IPS-18a (cell line): ENCODE measurements around the gene LRRN4.

Experiments
- H3K27ac ChIP-seq: one replicate; pipeline ENCODE4 v1.5.1; 2013; ENCODE audit warnings: low read length
- H3K27me3 ChIP-seq: one replicate; pipeline ENCODE4 v1.6.1; 2013; ENCODE audit warnings: mild to moderate bottlenecking, low read length; ENCODE audit not compliant: control insufficient read depth, insufficient read depth
- H3K36me3 ChIP-seq: one replicate; pipeline ENCODE4 v1.6.1; 2013; ENCODE audit warnings: low read depth, low read length; ENCODE audit not compliant: control insufficient read depth
- H3K4me1 ChIP-seq: one replicate; pipeline ENCODE4 v1.6.1; 2013; ENCODE audit warnings: low read depth, low read length; ENCODE audit not compliant: control insufficient read depth
- H3K4me3 ChIP-seq: one replicate; pipeline ENCODE4 v1.5.1; 2013; ENCODE audit warnings: low read length
- H3K9ac ChIP-seq: one replicate; pipeline ENCODE4 v1.6.1; 2013; ENCODE audit warnings: mild to moderate bottlenecking, low read length, moderate library complexity
- H3K9me3 ChIP-seq: one replicate; pipeline ENCODE4 v1.6.1; 2013; ENCODE audit warnings: low read depth, low read length; ENCODE audit not compliant: control insufficient read depth

LRRN4 gene

GRCh38 chr20:6079016-6079415 is 25.2 kb upstream of the LRRN4 start:
- no peak overlapping the region for H3K9ac ChIP-seq
- H3K27ac ChIP-seq = no peak overlapping the region
- H3K4me3 ChIP-seq = no peak overlapping the region
- H3K4me1 ChIP-seq = no peaks in the 10 kb centered on the region
- H3K27me3 ChIP-seq = no peaks in the 10 kb centered on the region
- no peaks in the 10 kb centered on the region for H3K9me3 ChIP-seq
- peaks cover 9% of the 10 kb centered on the region for H3K36me3 ChIP-seq

- no peaks in the 10 kb centered on the region for H3K4me1 ChIP-seq
- H3K27ac ChIP-seq = no peak overlapping the region
- H3K36me3 ChIP-seq = peaks cover 9% of the 10 kb centered on the region
- no peaks in the 10 kb centered on the region for H3K27me3 ChIP-seq
- no peaks in the 10 kb centered on the region for H3K9me3 ChIP-seq
- no peak overlapping the region for H3K9ac ChIP-seq
- no peak overlapping the region for H3K4me3 ChIP-seq
These were observed 21.8 kb upstream of the LRRN4 start for GRCh38 chr20:6075428-6076219.

GRCh38 chr20:6074784-6075183 is 20.9 kb upstream of the LRRN4 start:
- no peak overlapping the region for H3K9ac ChIP-seq
- no peaks in the 10 kb centered on the region for H3K4me1 ChIP-seq
- no peak overlapping the region for H3K27ac ChIP-seq
- no peaks in the 10 kb centered on the region for H3K27me3 ChIP-seq
- no peak overlapping the region for H3K4me3 ChIP-seq
- H3K9me3 ChIP-seq = no peaks in the 10 kb centered on the region
- H3K36me3 ChIP-seq = peaks cover 9% of the 10 kb centered on the region

GRCh38 chr20:6074145-6074561 is 20.3 kb upstream of the LRRN4 start:
- no peak overlapping the region for H3K9ac ChIP-seq
- no peak overlapping the region for H3K4me3 ChIP-seq
- H3K4me1 ChIP-seq = no peaks in the 10 kb centered on the region
- no peak overlapping the region for H3K27ac ChIP-seq
- no peaks in the 10 kb centered on the region for H3K27me3 ChIP-seq
- no peaks in the 10 kb centered on the region for H3K9me3 ChIP-seq
- H3K36me3 ChIP-seq = peaks cover 8% of the 10 kb centered on the region

GRCh38 chr20:6070829-6071695 is 17.2 kb upstream of the LRRN4 start:
- H3K27me3 ChIP-seq = no peaks in the 10 kb centered on the region

GRCh38 chr20:6069669-6070068 is 15.8 kb upstream of the LRRN4 start:
- Histone ChIP-seq H3K9ac (no peak overlapping the region), H3K4me3 (no peak overlapping the region), H3K27ac (no peak overlapping the region), H3K27me3 (no peaks in the 10 kb centered on the region), H3K4me1 (no peaks in the 10 kb centered on the region), H3K9me3 (no peaks in the 10 kb centered on the region), H3K36me3 (no peaks in the 10 kb centered on the region)

More at GRCh38 chr20:6070829-6071695, 17.2 kb upstream of the LRRN4 start:
- H3K27ac ChIP-seq = no peak overlapping the region
- no peaks in the 10 kb centered on the region for H3K4me1 ChIP-seq
- no peaks in the 10 kb centered on the region for H3K9me3 ChIP-seq
- no peak overlapping the region for H3K9ac ChIP-seq
- H3K4me3 ChIP-seq = no peak overlapping the region
- peaks cover 3% of the 10 kb centered on the region for H3K36me3 ChIP-seq

GRCh38 chr20:6067763-6068318 is 14.0 kb upstream of the LRRN4 start:
- Histone ChIP-seq H3K27ac (no peak overlapping the region), H3K4me1 (no peaks in the 10 kb centered on the region), H3K36me3 (no peaks in the 10 kb centered on the region), H3K27me3 (no peaks in the 10 kb centered on the region), H3K4me3 (no peak overlapping the region), H3K9ac (no peak overlapping the region), H3K9me3 (no peaks in the 10 kb centered on the region)

GRCh38 chr20:6066582-6066981 is 12.7 kb upstream of the LRRN4 start:
- H3K4me1 ChIP-seq = no peaks in the 10 kb centered on the region
- H3K4me3 ChIP-seq = no peak overlapping the region
- H3K27ac ChIP-seq = no peak overlapping the region
- no peak overlapping the region for H3K9ac ChIP-seq
- H3K9me3 ChIP-seq = no peaks in the 10 kb centered on the region
- H3K36me3 ChIP-seq = no peaks in the 10 kb centered on the region
- H3K27me3 ChIP-seq = no peaks in the 10 kb centered on the region

- Histone ChIP-seq H3K4me1 (no peaks in the 10 kb centered on the region), H3K36me3 (no peaks in the 10 kb centered on the region), H3K4me3 (no peak overlapping the region), H3K27me3 (no peaks in the 10 kb centered on the region), H3K9ac (no peak overlapping the region), H3K9me3 (no peaks in the 10 kb centered on the region), H3K27ac (no peak overlapping the region)
These were observed 7.7 kb upstream of the LRRN4 start for GRCh38 chr20:6061544-6061943.

- H3K9ac ChIP-seq = no peak overlapping the region
- no peaks in the 10 kb centered on the region for H3K4me1 ChIP-seq
- no peaks in the 10 kb centered on the region for H3K9me3 ChIP-seq
- no peaks in the 10 kb centered on the region for H3K36me3 ChIP-seq
- no peaks in the 10 kb centered on the region for H3K27me3 ChIP-seq
- H3K27ac ChIP-seq = no peak overlapping the region
- H3K4me3 ChIP-seq = no peak overlapping the region
These were observed 6.4 kb upstream of the LRRN4 start for GRCh38 chr20:6060213-6060612.

GRCh38 chr20:6058684-6059295 is 4.9 kb upstream of the LRRN4 start:
- no peaks in the 10 kb centered on the region for H3K36me3 ChIP-seq
- H3K27ac ChIP-seq = no peak overlapping the region
- no peak overlapping the region for H3K9ac ChIP-seq
- no peak overlapping the region for H3K4me3 ChIP-seq
- no peaks in the 10 kb centered on the region for H3K4me1 ChIP-seq
- H3K27me3 ChIP-seq = peaks cover 4% of the 10 kb centered on the region
- H3K9me3 ChIP-seq = no peaks in the 10 kb centered on the region
